Ectodermal cell (in vitro differentiated cells): ENCODE data around the gene GOLGA8Q.
"Not testable (repeated sequence)": the region's sequence is repeated elsewhere in the genome, so short reads cannot be mapped to it uniquely, and the experiment has no call there.

Experiments
- H3K27ac ChIP-seq: 2 replicates; pipeline ENCODE4 v1.7.0; 2013; ENCODE audit warnings: mild to moderate bottlenecking, low read depth, low read length; ENCODE audit not compliant: insufficient read depth, poor library complexity, severe bottlenecking
- H3K27me3 ChIP-seq: 2 replicates; pipeline ENCODE4 v1.7.0; 2013; ENCODE audit warnings: mild to moderate bottlenecking, low read length; ENCODE audit not compliant: insufficient read depth, control insufficient read depth, poor library complexity, severe bottlenecking
- H3K36me3 ChIP-seq: one replicate; pipeline ENCODE4 v1.7.0; 2013; ENCODE audit warnings: low read length; ENCODE audit not compliant: control insufficient read depth, insufficient read depth
- H3K4me1 ChIP-seq: one replicate; pipeline ENCODE4 v1.7.0; 2013; ENCODE audit warnings: low read length; ENCODE audit not compliant: control insufficient read depth, insufficient read depth
- H3K4me3 ChIP-seq: 2 replicates; pipeline ENCODE4 v1.7.0; 2013; ENCODE audit warnings: low read depth, low read length, control low read depth; ENCODE audit not compliant: insufficient read depth
- H3K9me3 ChIP-seq: 2 replicates; pipeline ENCODE4 v1.7.0; 2013; ENCODE audit warnings: mild to moderate bottlenecking, low read length, moderate library complexity; ENCODE audit not compliant: control insufficient read depth
- WGBS, 2 experiments: methylation state at CpG; one replicate each; pipeline ENCODE4 v1.1.7; 2013; ENCODE audit warnings: missing lambda C conversion rate in 2 of 2; 5-methylcytosine and 5-hydroxymethylcytosine counted together

GOLGA8Q gene

GRCh38 chr15:30579394-30579970, 27.6 kb downstream of the GOLGA8Q start:
- H3K36me3 ChIP-seq, H3K4me1 ChIP-seq, H3K27ac ChIP-seq, H3K4me3 ChIP-seq, H3K9me3 ChIP-seq, H3K27me3 ChIP-seq: not testable (repeated sequence)
- WGBS, 2 experiments = no CpG with 5 or more reads among the region's 6 CpGs

- not testable (repeated sequence) for H3K9me3 ChIP-seq
- WGBS, 2 experiments = no CpG with 5 or more reads among the region's 4 CpGs
These were observed 28.9 kb downstream of the GOLGA8Q start for GRCh38 chr15:30580716-30581115.

GRCh38 chr15:30598953-30599352, 47.1 kb downstream of the GOLGA8Q start:
- H3K27me3 ChIP-seq, H3K4me1 ChIP-seq, H3K36me3 ChIP-seq, H3K27ac ChIP-seq, H3K9me3 ChIP-seq, H3K4me3 ChIP-seq: not testable (repeated sequence)
- 17 to 39% methylated on average over 2 of the region's 2 CpGs for WGBS, 2 experiments

More at GRCh38 chr15:30580716-30581115, 28.9 kb downstream of the GOLGA8Q start:
- H3K36me3 ChIP-seq, H3K27ac ChIP-seq, H3K27me3 ChIP-seq, H3K4me3 ChIP-seq, H3K4me1 ChIP-seq: not testable (repeated sequence)

- H3K4me3 ChIP-seq, H3K27me3 ChIP-seq, H3K36me3 ChIP-seq, H3K27ac ChIP-seq, H3K4me1 ChIP-seq, H3K9me3 ChIP-seq: not testable (repeated sequence)
- 73 to 87% methylated on average over 6 to 7 of the region's 8 CpGs for WGBS, 2 experiments
These were observed 51.9 kb downstream of the GOLGA8Q start, which contains the start of gene GOLGA8H for GRCh38 chr15:30603796-30604195. GOLGA8H (plus strand) TSS chr15:30604028; CDS start chr15:30604126, 98 bp downstream.
